Osteoblast (primary cell): ENCODE results near the gene SCGB3A1. TPM values are rescaled to one million over a fixed set of nuclear protein-coding genes. Genes with fewer than 3 reads are reported as not detected.

ENCODE experiments used
- DNase-seq: peaks from one replicate; pipeline ENCODE4 v3.0.0; 2011; ENCODE audit warnings: low spot score, mixed read lengths; ENCODE audit not compliant: insufficient read length; ENCODE audit errors: missing footprints
- H2AFZ ChIP-seq: 2 replicates; pipeline ENCODE4 v1.6.0; 2011; ENCODE audit warnings: mild to moderate bottlenecking, low read length
- H3K27ac ChIP-seq: 2 replicates; pipeline ENCODE4 v1.5.1; 2011; ENCODE audit warnings: mild to moderate bottlenecking, low read depth, low read length, moderate library complexity
- H3K27me3 ChIP-seq: 2 replicates; pipeline ENCODE4 v1.6.0; 2012; ENCODE audit warnings: mild to moderate bottlenecking, control low read depth, inconsistent platforms, low read length, moderate library complexity; ENCODE audit not compliant: insufficient read depth
- H3K36me3 ChIP-seq: 2 replicates; pipeline ENCODE4 v1.5.1; 2011; ENCODE audit warnings: mild to moderate bottlenecking, low read length, control low read depth, moderate library complexity; ENCODE audit not compliant: insufficient read depth
- H3K4me1 ChIP-seq: 2 replicates; pipeline ENCODE4 v1.5.1; 2011; ENCODE audit warnings: mild to moderate bottlenecking, low read length, control low read depth, moderate library complexity; ENCODE audit not compliant: insufficient read depth
- H3K4me2 ChIP-seq: 2 replicates; pipeline ENCODE4 v1.6.0; 2011; ENCODE audit warnings: mild to moderate bottlenecking, low read length; ENCODE audit not compliant: insufficient read depth
- H3K4me3 ChIP-seq: fragments of 200-600 bp; sonication (generic); 3 replicates; pipeline ENCODE4 v1.5.1; 2012; ENCODE audit warnings: mild to moderate bottlenecking, low read length, inconsistent platforms; ENCODE audit not compliant: insufficient read depth
- H3K79me2 ChIP-seq: 2 replicates; pipeline ENCODE4 v1.6.0; 2012; ENCODE audit warnings: mild to moderate bottlenecking, low read length, control low read depth, inconsistent platforms; ENCODE audit not compliant: insufficient read depth
- H3K9me3 ChIP-seq: 2 replicates; pipeline ENCODE4 v1.5.1; 2011; ENCODE audit warnings: low read depth, low read length, control low read depth
- H4K20me1 ChIP-seq: 2 replicates; pipeline ENCODE4 v1.6.0; 2012; ENCODE audit warnings: mild to moderate bottlenecking, low read length, control low read depth; ENCODE audit not compliant: insufficient read depth
- total RNA-seq: library from RNA; depleted of rRNA; stranded (reverse); fragments of >200 nt; gene quantifications from 2 replicates; pipeline ENCODE4 v1.2.3, GENCODE V29; 2012
- TF ChIP-seq, protein P1 (sequence below): IDR thresholded peaks from 2 replicates; pipeline ENCODE4 v1.5.1; 2011; ENCODE audit warnings: mild to moderate bottlenecking, low read depth, low read length, moderate library complexity; ENCODE audit errors: extremely low read depth

SCGB3A1 gene
- total RNA-seq, 1 donor = not detected

DNA sequence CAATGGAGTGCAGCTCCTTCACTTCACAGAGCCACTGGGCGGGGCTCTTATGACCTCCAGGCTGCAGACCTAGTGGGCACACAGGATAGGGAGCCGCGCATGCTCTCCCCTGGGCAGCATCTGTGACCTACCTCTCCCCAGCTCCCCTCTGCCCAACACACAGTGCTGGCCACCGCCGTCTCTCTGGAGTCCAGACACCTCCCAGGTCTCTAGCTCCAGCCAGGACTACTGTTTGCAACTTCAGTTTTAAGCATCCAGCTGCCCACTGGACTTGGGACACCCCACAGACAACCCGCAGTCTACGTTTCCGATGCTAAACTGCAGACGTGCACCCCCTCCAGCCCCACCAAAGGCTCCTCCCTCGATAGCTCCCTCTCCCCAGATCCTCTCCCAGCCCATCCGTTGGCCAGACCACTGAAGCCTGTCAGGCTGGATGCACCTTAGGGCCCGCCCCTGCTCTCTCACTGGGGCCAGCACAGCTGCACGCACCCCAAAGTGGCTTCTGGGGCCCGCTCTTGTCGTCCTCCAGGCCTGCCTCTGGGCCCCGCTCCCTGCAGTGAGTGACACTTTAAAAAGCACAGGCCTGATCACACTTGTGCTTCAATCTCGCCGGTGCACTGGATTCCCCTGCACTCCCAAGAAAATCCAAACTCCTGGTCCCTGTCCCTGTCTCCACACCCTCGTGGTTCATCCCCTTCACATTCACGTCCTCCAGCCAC is 46.8 kb upstream of the SCGB3A1 start:
- no peaks in the 10 kb centered on the region for H3K9me3 ChIP-seq
- peaks cover 3% of the 10 kb centered on the region for H3K27me3 ChIP-seq
- TF ChIP-seq, protein P1, sequence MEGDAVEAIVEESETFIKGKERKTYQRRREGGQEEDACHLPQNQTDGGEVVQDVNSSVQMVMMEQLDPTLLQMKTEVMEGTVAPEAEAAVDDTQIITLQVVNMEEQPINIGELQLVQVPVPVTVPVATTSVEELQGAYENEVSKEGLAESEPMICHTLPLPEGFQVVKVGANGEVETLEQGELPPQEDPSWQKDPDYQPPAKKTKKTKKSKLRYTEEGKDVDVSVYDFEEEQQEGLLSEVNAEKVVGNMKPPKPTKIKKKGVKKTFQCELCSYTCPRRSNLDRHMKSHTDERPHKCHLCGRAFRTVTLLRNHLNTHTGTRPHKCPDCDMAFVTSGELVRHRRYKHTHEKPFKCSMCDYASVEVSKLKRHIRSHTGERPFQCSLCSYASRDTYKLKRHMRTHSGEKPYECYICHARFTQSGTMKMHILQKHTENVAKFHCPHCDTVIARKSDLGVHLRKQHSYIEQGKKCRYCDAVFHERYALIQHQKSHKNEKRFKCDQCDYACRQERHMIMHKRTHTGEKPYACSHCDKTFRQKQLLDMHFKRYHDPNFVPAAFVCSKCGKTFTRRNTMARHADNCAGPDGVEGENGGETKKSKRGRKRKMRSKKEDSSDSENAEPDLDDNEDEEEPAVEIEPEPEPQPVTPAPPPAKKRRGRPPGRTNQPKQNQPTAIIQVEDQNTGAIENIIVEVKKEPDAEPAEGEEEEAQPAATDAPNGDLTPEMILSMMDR = no peak
- H4K20me1 ChIP-seq = no peaks in the 10 kb centered on the region
- H3K79me2 ChIP-seq = no peaks in the 10 kb centered on the region
- H3K27ac ChIP-seq = no peak overlapping the region
- no peak overlapping the region for H3K4me2 ChIP-seq
- no peak overlapping the region for H3K4me3 ChIP-seq
- H2AFZ ChIP-seq = no peak overlapping the region
- DNase-seq = peak; percentile 66
- H3K36me3 ChIP-seq = no peaks in the 10 kb centered on the region
- no peaks in the 10 kb centered on the region for H3K4me1 ChIP-seq

DNA sequence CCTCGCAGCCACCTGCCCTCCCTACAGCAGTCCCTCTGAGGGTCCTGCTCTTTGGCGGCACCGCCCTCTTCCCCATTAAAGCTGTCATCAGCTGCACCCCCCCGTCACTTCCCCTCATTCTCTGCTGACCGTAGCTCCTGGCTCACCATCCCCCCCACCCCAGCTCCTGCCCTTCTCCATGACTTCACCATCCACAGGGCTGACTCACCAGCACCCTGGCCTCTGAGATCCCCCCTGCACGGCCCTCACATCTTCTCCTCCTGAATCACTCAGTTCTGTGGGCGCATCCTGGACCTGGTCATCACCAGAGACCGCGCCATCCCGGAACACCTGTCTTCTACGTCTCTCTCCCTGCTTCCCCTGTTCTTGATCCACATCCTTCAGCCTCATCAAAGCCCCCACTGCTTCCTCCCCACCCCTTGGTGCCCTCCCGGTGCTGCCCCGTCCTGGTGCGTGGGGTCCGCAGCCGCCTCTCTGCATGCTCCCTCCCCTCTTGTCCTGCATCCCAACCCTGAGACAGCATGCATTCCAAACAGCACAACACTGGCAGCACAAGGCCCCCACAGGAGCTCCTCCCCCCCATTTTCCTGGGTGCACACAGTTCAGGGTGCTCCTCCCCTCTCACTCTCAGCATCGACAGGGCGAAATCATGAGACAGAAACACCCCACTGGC is 45.2 kb upstream of the SCGB3A1 start:
- peak; percentile 96 for DNase-seq
- no peaks in the 10 kb centered on the region for H3K4me1 ChIP-seq
- no peaks in the 10 kb centered on the region for H3K9me3 ChIP-seq
- H3K4me3 ChIP-seq = no peak overlapping the region
- H3K27me3 ChIP-seq = peaks cover 3% of the 10 kb centered on the region
- no peak overlapping the region for H3K27ac ChIP-seq
- H4K20me1 ChIP-seq = no peaks in the 10 kb centered on the region
- no peak overlapping the region for H2AFZ ChIP-seq
- H3K79me2 ChIP-seq = no peaks in the 10 kb centered on the region
- no peak overlapping the region for H3K4me2 ChIP-seq
- H3K36me3 ChIP-seq = no peaks in the 10 kb centered on the region
- TF ChIP-seq, protein P1 = no peak

DNA sequence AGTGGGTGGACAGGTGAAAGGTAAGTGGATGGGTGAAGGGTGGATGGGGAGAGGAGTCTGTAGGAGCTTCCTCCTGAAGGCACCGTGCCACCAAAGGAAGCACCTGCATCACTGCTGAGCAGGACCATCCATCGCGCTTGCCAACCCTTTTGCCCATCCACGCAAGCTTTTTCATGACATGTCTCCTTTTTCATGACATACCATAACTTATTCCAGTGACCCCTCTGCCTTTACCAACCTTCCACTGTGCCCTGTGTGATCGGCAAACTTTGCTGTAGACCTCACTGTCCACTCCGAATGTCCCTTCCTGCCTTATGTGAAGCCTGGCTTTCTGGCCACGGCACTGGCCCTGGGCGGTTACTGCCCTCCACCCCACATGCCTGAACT is 44.7 kb upstream of the SCGB3A1 start:
- no peak overlapping the region for H3K27ac ChIP-seq
- DNase-seq = no peak
- TF ChIP-seq, protein P1 = no peak

DNA sequence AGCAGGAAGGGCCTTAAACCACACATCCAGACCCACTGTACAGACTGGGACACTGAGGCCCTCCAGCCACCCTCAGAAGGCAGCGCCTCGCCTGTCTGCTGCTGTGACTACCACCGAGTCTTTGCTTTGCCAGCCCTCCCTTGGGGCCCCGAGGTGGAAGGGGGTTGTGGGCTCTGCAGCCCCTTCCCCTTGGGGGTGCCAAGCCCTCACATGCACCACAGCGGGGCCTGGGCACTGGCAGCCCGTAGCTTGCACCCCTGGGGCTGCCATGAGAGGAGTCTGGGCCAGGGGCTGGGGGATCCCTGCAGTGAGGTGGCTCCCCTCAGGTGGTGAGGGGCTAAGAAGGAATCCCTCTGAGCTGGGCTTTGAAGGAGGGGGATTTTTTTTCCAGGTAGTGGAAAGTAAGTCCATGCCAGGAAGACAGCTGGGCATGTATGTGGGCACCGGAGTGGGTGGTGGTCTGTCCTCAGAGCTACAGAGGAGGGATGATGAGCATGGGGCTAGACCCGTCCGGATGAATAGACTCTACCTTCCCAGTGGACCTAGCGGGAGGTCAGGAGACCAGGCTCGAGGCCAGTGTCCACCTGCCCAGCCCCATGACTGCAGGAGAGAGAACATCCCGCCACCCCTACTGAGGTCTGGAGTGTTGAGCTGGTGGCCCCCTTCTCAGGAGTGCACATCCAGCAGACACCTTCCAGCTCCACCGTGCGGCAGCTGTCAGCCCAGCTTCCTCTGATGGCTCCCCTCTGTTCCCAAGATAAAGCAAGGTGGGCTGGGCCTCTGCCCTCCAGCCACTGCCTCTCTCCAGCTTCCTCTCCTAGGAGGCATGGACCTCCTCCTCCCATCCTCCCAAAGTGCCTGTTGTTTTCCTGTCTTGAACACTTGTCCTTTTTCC is 42.2 kb upstream of the SCGB3A1 start:
- no peaks in the 10 kb centered on the region for H3K4me1 ChIP-seq
- H3K36me3 ChIP-seq = no peaks in the 10 kb centered on the region
- no peaks in the 10 kb centered on the region for H3K9me3 ChIP-seq
- no peaks in the 10 kb centered on the region for H3K79me2 ChIP-seq
- peaks cover 3% of the 10 kb centered on the region for H3K27me3 ChIP-seq
- H3K27ac ChIP-seq = no peak overlapping the region
- TF ChIP-seq, protein P1 = no peak
- no peak overlapping the region for H2AFZ ChIP-seq
- H3K4me2 ChIP-seq = no peak overlapping the region
- no peaks in the 10 kb centered on the region for H4K20me1 ChIP-seq
- no peak overlapping the region for H3K4me3 ChIP-seq
- no peak for DNase-seq

More for the DNA sequence above, 44.7 kb upstream of the SCGB3A1 start:
- Histone ChIP-seq H3K4me3 (no peak overlapping the region), H3K36me3 (no peaks in the 10 kb centered on the region), H3K4me2 (no peak overlapping the region), H4K20me1 (no peaks in the 10 kb centered on the region), H3K9me3 (no peaks in the 10 kb centered on the region), H3K27me3 (peaks cover 3% of the 10 kb centered on the region), H2AFZ (no peak overlapping the region), H3K4me1 (no peaks in the 10 kb centered on the region), H3K79me2 (no peaks in the 10 kb centered on the region)
